ENCODE data around the gene ITPR2. TPM values are rescaled to one million over a fixed set of nuclear protein-coding genes. Genes with fewer than 3 reads are reported as not detected.

The ITPR2 gene
- polyA plus RNA-seq, 2 of the 4 experiments (the other 2 are of a cell fraction): 3.1 to 8.1 TPM

GRCh38 chr12:26507613-26508012, 325.4 kb downstream of the ITPR2 start:
- no peak overlapping the region for H3K4me2 ChIP-seq
- H3K9me3 ChIP-seq: no peaks in the 10 kb centered on the region
- H3K27ac ChIP-seq: no peak overlapping the region
- no peak for ATAC-seq
- no peak for TF ChIP-seq KDM1A (IDR thresholded peaks at IDR 0.05; ENCODE audit: low read depth)
- no peak for TF ChIP-seq EHF (CRISPR knock-in tag; IDR thresholded peaks at IDR 0.05)
- no peak for TF ChIP-seq PHF8 (IDR thresholded peaks at IDR 0.05; ENCODE audit: borderline replicate concordance, low read depth)
- TF ChIP-seq BCL3 (IDR thresholded peaks at IDR 0.05): no peak
- no peak for TF ChIP-seq TFCP2L1 (CRISPR knock-in tag; IDR thresholded peaks at IDR 0.05)
- TF ChIP-seq CHD2 (IDR thresholded peaks at IDR 0.05; ENCODE audit: low read length, partially characterized antibody): no peak
- TF ChIP-seq NFE2L2 (conservative IDR thresholded peaks at IDR 0.05; ENCODE audit: low read length): no peak
- TF ChIP-seq HOXB5 (CRISPR knock-in tag; IDR thresholded peaks at IDR 0.05): no peak
- TF ChIP-seq POLR2AphosphoS2 (conservative IDR thresholded peaks at IDR 0.05; ENCODE audit: low read length): no peak
- no peak for TF ChIP-seq KDM5A (IDR thresholded peaks at IDR 0.05)
- TF ChIP-seq MAZ (IDR thresholded peaks at IDR 0.05; ENCODE audit: borderline replicate concordance, low read depth, low read length): no peak
- TF ChIP-seq BHLHE40 (IDR thresholded peaks at IDR 0.05; ENCODE audit: low read depth, low read length): no peak
- no peak for TF ChIP-seq ZC3H11A (IDR thresholded peaks at IDR 0.05)
- no peak for TF ChIP-seq ZNF302 (CRISPR knock-in tag; IDR thresholded peaks at IDR 0.05)
- TF ChIP-seq REST (IDR thresholded peaks at IDR 0.05): no peak
- no peak for FAIRE-seq
- no peak overlapping the region for H3K4me3 ChIP-seq
- DNase-seq (ENCODE audit: low read depth in 1 of 2, low spot score in 1 of 2): no peak
- H3K4me1 ChIP-seq: no peaks in the 10 kb centered on the region
- 82% methylated on average over 1 of the region's 1 CpG for WGBS (ENCODE audit: missing lambda C conversion rate)
- POLR2A ChIA-PET: no interaction called here
- CTCF ChIA-PET: no interaction called here

GRCh38 chr12:26499979-26500640, 332.9 kb downstream of the ITPR2 start:
- Histone ChIP-seq H3K4me1 (no peaks in the 10 kb centered on the region), H3K9me3 (no peaks in the 10 kb centered on the region), H3K27ac (no peak overlapping the region), H3K4me2 (no peak overlapping the region), H3K4me3 (no peak overlapping the region)
- no peak for FAIRE-seq
- no peak for DNase-seq (ENCODE audit: low read depth in 1 of 2, low spot score in 1 of 2)
- ChIA-PET CTCF (no interaction called here), POLR2A (no interaction called here)
- 96% methylated on average over 1 of the region's 1 CpG for WGBS (ENCODE audit: missing lambda C conversion rate)
- no peak for ATAC-seq
- TF ChIP-seq POLR2AphosphoS2 (conservative IDR thresholded peaks at IDR 0.05; ENCODE audit: low read length): no peak

- no peak overlapping the region for H3K4me3 ChIP-seq
- ChIA-PET POLR2A (no interaction called here), CTCF (no interaction called here)
- ATAC-seq (no peak), DNase-seq (ENCODE audit: low read depth in 1 of 2, low spot score in 1 of 2) (no peak), FAIRE-seq (no peak)
- H3K9me3 ChIP-seq: no peaks in the 10 kb centered on the region
- no peak overlapping the region for H3K27ac ChIP-seq
- H3K4me1 ChIP-seq: no peaks in the 10 kb centered on the region
- 97% methylated on average over 1 of the region's 1 CpG for WGBS (ENCODE audit: missing lambda C conversion rate)
- TF ChIP-seq CTCF (IDR thresholded peaks at IDR 0.05) (no peak), CEBPB (IDR thresholded peaks at IDR 0.05) (peak in 1 of 2 experiments; percentile 25; a peak in 2 of 4 replicates)
- no peak overlapping the region for H3K4me2 ChIP-seq
Measured at GRCh38 chr12:26496170-26496569, 336.8 kb downstream of the ITPR2 start.

Measured in A549 (cell line).